ENCODE measurements around the gene RC3H2. TPM values are rescaled to one million over a fixed set of nuclear protein-coding genes. Genes with fewer than 3 reads are reported as not detected.

The RC3H2 gene, protein sequence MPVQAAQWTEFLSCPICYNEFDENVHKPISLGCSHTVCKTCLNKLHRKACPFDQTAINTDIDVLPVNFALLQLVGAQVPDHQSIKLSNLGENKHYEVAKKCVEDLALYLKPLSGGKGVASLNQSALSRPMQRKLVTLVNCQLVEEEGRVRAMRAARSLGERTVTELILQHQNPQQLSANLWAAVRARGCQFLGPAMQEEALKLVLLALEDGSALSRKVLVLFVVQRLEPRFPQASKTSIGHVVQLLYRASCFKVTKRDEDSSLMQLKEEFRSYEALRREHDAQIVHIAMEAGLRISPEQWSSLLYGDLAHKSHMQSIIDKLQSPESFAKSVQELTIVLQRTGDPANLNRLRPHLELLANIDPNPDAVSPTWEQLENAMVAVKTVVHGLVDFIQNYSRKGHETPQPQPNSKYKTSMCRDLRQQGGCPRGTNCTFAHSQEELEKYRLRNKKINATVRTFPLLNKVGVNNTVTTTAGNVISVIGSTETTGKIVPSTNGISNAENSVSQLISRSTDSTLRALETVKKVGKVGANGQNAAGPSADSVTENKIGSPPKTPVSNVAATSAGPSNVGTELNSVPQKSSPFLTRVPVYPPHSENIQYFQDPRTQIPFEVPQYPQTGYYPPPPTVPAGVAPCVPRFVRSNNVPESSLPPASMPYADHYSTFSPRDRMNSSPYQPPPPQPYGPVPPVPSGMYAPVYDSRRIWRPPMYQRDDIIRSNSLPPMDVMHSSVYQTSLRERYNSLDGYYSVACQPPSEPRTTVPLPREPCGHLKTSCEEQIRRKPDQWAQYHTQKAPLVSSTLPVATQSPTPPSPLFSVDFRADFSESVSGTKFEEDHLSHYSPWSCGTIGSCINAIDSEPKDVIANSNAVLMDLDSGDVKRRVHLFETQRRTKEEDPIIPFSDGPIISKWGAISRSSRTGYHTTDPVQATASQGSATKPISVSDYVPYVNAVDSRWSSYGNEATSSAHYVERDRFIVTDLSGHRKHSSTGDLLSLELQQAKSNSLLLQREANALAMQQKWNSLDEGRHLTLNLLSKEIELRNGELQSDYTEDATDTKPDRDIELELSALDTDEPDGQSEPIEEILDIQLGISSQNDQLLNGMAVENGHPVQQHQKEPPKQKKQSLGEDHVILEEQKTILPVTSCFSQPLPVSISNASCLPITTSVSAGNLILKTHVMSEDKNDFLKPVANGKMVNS
- total RNA-seq, result 47.7 and 62.7 TPM in 2 replicates

DNA sequence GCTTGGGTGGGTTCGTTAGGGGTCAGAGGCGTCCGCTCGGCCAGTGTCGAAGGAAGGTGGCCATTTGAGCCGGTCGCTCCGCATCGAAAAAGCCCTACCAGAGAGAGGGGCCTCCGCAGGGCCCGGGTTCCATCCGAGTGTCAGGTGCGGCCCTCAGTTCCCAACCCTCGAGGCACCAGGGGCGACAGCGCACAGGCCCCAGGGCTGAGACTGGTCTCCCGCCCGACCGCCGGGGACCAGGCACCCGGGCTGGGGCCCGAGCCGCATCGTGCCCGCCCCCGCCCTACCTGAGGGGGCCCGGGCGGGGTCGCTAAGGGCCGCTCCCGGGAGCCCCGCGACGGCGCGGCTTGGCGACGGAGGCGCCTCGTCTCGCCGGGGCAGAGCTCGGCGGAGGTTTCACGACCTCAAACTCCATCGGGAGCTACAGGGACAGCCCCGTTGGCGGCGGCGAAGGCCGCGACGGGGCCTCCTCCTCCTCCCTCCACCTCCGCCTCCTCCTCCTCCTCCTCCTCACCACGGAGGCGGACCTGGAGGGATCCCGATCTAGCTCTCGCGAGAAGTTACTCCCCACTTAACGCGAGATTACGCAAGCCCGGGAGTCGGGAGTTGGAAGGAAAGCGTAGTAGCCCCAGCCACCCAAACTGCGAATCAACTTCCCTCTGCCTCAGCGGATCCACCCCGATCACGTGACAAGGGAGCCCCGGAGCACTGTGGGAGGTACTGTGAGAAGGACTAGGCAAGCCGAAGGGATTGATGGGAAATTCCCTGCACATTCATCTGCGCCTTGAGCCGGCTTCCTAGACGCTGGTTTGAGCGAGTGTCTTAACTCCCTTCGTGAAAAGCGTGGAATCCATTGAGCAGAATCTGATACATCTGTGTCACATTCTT is at the start of gene RC3H2:
Gene RC3H2, minus strand, starts transcription at position 537 of the 888 bp plus-strand sequence. CDS start 7,850 bp downstream, outside the sequence.

DNA sequence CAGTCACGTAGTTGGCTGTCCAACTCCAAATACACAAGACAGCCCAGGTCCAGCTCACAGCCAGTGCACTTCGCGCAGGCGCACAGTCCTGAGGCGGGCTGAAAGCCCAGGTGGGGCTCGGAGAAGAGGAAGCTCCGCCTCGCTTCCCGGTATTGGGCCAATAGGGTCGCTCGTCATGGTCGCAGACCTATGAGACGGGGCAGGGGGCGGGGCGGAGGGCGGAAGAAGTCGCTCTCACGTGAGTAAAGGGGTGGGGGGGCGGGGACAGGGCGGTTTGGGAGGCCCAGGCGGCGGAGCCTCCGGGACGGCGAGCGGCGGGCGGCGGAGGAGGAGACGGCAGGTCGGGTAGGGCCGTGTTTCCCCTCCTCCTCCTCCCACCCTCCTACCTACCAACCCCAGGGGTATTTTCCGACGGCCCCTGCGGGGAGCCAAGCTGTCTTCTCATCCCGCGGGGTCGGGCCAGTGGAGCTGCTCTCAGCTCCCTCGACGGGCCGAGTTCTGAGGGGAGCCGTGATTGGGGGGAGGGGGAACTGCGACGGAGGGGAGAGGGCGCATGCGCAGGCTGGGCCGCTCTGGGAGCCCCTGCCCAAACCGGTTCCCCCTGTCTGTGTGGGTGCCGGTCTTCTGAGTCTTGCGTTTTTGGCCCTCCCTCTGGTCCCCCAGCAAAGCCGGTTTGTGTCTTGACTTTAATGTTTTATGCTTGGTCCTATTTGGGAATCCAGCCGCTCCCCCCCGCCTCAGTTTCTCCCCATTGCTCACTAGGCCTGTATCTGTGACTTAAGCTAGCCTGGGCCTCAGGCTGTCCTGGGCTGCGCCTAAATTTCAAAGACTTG is 35.8 kb upstream of the RC3H2 start, which contains the start of gene RABGAP1:
Gene RABGAP1, plus strand, starts transcription at position 272 of the 833 bp plus-strand sequence. CDS start 16,040 bp downstream, outside the sequence.

DNA sequence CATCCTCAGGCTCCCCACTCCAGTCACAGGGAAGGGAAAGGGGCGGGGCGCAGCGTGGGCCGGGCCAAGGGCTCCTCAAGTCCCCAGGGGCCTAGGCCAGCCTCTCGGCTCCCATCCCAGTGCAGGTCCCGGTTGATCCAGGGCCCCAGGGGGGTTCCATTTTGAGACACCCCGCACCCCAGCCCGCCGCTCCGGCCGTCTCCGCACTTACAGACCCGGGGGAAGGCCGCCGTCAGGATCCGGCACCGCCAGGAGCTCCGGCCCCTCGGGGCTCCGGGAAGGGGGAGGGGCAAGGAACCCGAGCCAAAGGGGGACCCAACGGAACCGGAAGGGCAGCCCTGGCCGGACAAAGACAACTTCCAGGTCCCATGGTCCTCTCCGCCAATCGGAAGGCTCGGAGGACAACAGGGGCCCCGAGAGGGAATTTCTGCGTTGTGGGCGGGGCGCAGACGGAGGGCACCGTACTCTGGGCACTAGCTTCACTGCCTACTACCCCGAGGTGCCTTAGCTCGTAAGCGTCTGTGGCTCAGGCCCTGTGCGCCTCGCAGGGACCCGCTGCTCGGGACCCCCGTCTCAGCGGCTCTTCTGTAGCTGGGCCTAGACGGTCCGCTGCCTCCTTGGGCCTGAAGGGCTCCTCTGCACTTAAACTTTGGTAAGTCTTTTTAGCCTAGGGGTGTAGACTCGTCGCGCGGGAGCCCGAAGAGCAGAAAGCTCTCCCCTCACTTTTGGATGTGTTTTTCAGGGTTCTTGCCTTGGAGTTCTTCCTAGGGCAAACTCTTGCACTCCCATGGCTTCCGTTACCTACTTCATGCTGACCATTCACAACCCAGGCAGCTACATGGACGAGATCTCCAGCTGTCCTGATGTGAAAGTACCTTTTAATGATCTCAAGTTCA is 26.3 kb upstream of the RC3H2 start, which contains the start of gene ZBTB26:
Gene ZBTB26, minus strand, starts transcription at position 287 of the 896 bp plus-strand sequence. CDS start 11,578 bp downstream, outside the sequence.

DNA sequence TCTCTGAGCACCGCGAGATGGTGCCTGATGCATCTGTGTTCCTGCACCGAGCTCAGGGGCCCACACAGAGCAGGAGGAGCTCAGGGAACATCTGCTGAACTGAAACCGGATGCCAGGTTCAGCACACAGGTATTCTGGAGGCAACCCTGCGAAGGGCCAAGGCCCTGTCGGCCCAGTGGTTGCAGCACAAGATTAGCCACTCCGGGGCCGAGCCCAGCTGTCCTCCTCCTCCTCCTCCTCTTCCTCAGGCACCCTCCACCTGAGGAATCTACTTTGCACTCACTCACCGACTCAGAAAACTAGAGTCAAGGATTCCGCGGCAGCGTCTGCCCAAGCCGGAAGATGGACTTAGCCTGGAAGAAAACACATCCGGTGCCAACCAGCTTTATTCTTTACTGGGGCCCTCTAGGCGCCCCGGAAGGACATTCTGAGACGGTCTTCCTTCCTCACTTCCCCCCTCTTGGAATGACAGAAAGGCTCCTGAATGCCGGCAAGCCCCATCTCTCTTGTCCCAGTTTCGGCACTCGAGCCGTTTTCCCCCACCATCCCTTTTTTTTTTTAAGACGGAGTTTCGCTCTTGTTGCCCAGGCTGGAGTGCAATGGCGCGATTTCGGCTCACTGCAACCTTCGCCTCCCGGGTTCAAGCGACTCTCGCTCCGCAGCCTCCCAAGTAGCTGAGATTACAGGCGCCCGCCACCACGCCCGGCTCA is 8.0 kb upstream of the RC3H2 start, which contains the start of gene ZBTB6:
Gene ZBTB6, minus strand, starts transcription at position 360 of the 710 bp plus-strand sequence. CDS start 1,251 bp downstream, outside the sequence.

DNA sequence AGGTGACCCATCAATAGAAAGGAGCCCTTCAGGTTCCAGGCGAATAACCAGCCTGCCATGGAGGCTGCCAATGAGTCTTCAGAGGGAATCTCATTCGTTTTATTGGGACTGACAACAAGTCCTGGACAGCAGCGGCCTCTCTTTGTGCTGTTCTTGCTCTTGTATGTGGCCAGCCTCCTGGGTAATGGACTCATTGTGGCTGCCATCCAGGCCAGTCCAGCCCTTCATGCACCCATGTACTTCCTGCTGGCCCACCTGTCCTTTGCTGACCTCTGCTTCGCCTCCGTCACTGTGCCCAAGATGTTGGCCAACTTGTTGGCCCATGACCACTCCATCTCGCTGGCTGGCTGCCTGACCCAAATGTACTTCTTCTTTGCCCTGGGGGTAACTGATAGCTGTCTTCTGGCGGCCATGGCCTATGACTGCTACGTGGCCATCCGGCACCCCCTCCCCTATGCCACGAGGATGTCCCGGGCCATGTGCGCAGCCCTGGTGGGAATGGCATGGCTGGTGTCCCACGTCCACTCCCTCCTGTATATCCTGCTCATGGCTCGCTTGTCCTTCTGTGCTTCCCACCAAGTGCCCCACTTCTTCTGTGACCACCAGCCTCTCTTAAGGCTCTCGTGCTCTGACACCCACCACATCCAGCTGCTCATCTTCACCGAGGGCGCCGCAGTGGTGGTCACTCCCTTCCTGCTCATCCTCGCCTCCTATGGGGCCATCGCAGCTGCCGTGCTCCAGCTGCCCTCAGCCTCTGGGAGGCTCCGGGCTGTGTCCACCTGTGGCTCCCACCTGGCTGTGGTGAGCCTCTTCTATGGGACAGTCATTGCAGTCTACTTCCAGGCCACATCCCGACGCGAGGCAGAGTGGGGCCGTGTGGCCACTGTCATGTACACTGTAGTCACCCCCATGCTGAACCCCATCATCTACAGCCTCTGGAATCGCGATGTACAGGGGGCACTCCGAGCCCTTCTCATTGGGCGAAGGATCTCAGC is 104.8 kb downstream of the RC3H2 start, which contains the start of gene OR1K1:
Gene OR1K1, plus strand, starts transcription at position 58 of the 995 bp plus-strand sequence. Its CDS starts 0 bp downstream, at position 58.

Small RNAs within 50 kb of the gene (small RNA-seq; reads per million reads assigned to genes)
- not detected for gene RNY1P15 (ENCODE audit: low replicate concordance)
- 241 reads per million, percentile 99 among the genes with 10 or more reads in this experiment for gene SNORD90 (ENCODE audit: low replicate concordance)

Other genes starting within 250 kb of the RC3H2 start
- not detected in 2 replicates for gene OR1B1, start 247.7 kb downstream of the RC3H2 start, total RNA-seq
- not detected in 2 replicates for gene OR1L1, start 243.6 kb downstream of the RC3H2 start, total RNA-seq
- gene OR1L3, start 230.2 kb downstream of the RC3H2 start, total RNA-seq, result not detected in 2 replicates
- not detected in 2 replicates for gene OR1L4, start 181.4 kb downstream of the RC3H2 start, total RNA-seq
- not detected in 2 replicates for gene OR1L6, start 163.1 kb downstream of the RC3H2 start, total RNA-seq
- not detected in 2 replicates for gene OR5C1, start 116.4 kb downstream of the RC3H2 start, total RNA-seq
- gene OR1K1, start 105.2 kb downstream of the RC3H2 start, total RNA-seq, result not detected in 2 replicates
- 25.6 and 33.2 TPM in 2 replicates for gene PDCL, start 76.8 kb downstream of the RC3H2 start, total RNA-seq
- 7.9 and 17.0 TPM in 2 replicates for gene ZBTB6, start 8.0 kb upstream of the RC3H2 start, total RNA-seq
- 2.8 and 3.7 TPM in 2 replicates for gene ZBTB26, start 26.2 kb upstream of the RC3H2 start, total RNA-seq
- 30.2 and 38.3 TPM in 2 replicates for gene RABGAP1, start 35.7 kb upstream of the RC3H2 start, total RNA-seq
- gene GPR21, start 128.3 kb upstream of the RC3H2 start, total RNA-seq, result 1.1 and 1.4 TPM in 2 replicates

Data from placental pericyte (primary cell).